ENCODE data around the gene ATOH8.

The ATOH8 gene

GRCh38 chr2:85790032-85790431 is 36.2 kb downstream of the ATOH8 start:
- DNase-seq, result no peak

GRCh38 chr2:85790499-85791188 is 36.9 kb downstream of the ATOH8 start:
- DNase-seq, result no peak

GRCh38 chr2:85791704-85792565 is 38.1 kb downstream of the ATOH8 start:
- DNase-seq, result no peak

- DNase-seq, result no peak
Measured at GRCh38 chr2:85792783-85793441, 39.1 kb downstream of the ATOH8 start.

- DNase-seq, result no peak
Measured at GRCh38 chr2:85793584-85793983, 39.8 kb downstream of the ATOH8 start.

- peak in 1 of 2 donors; percentile 58 for DNase-seq
Measured at GRCh38 chr2:85794038-85794441, 40.2 kb downstream of the ATOH8 start.

GRCh38 chr2:85794491-85795121 is 40.8 kb downstream of the ATOH8 start:
- DNase-seq, result peak in 1 of 2 donors; percentile 50

- DNase-seq, result no peak
Measured at GRCh38 chr2:85795331-85796045, 41.7 kb downstream of the ATOH8 start.

- no peak for DNase-seq
Measured at GRCh38 chr2:85796046-85796340, 42.2 kb downstream of the ATOH8 start.

- DNase-seq, result peak; percentile 77 to 78
Measured at GRCh38 chr2:85796341-85797262, 42.8 kb downstream of the ATOH8 start.

- DNase-seq, result no peak
Measured at GRCh38 chr2:85797263-85797660, 43.5 kb downstream of the ATOH8 start.

GRCh38 chr2:85797921-85798320 is 44.1 kb downstream of the ATOH8 start:
- DNase-seq, result peak; percentile 38 to 58

GRCh38 chr2:85799215-85799956 is 45.6 kb downstream of the ATOH8 start:
- DNase-seq, result no peak

- no peak for DNase-seq
Measured at GRCh38 chr2:85800586-85800985, 46.8 kb downstream of the ATOH8 start.

GRCh38 chr2:85801871-85802270 is 48.1 kb downstream of the ATOH8 start:
- DNase-seq, result no peak

- no peak for DNase-seq
Measured at GRCh38 chr2:85802354-85803103, 48.7 kb downstream of the ATOH8 start.

- no peak for DNase-seq
Measured at GRCh38 chr2:85803704-85804425, 50.1 kb downstream of the ATOH8 start.

- no peak for DNase-seq
Measured at GRCh38 chr2:85804583-85804982, 50.8 kb downstream of the ATOH8 start.

Measured in hippocampal formation (tissue), 2 donors.